GM12878 (cell line): Measurements from ENCODE around the gene DHCR24. TPM values are rescaled to one million over a fixed set of nuclear protein-coding genes. Genes with fewer than 3 reads are reported as not detected.

Source experiments
- ATAC-seq: fragments of 200-7000 bp; cut with Tn5 transposase; 3 replicates; pipeline ENCODE4 v1.9.1; 2020; ENCODE audit warnings: mild to moderate bottlenecking, moderate library complexity
- BruUV-seq: library from RNA; stranded (reverse); fragments of 400-500 nt; replicated peaks from 2 replicates; lab custom pipeline; 2021; lab: Mats Ljungman, UMichigan
- CTCF ChIA-PET: fragments of 300-600 bp; sonication (Branson Sonifier 250); formaldehyde crosslinking; extraction: SDS; loops from one replicate; lab custom pipeline; 2021; ENCODE audit warnings: inconsistent platforms; lab: Yijun Ruan, JAX
- POLR2A ChIA-PET: fragments of 350-600 bp; formaldehyde crosslinking; extraction: SDS; loops from one replicate; lab custom pipeline; 2021; ENCODE audit warnings: inconsistent platforms; lab: Charles Lee
- RAD21 ChIA-PET: fragments of 300-600 bp; sonication (Branson Sonifier 250); formaldehyde crosslinking; loops from one replicate; lab custom pipeline; 2023; ENCODE audit warnings: antibody characterized with exemption; ENCODE audit not compliant: unreplicated experiment; lab: Charles Lee
- SMC1A ChIA-PET: fragments of 300-600 bp; sonication (Branson Sonifier 250); formaldehyde crosslinking; loops from one replicate; lab custom pipeline; 2023; ENCODE audit not compliant: unreplicated experiment, uncharacterized antibody; lab: Charles Lee
- DNase-seq: peaks from one replicate; pipeline ENCODE4 v3.0.0-alpha.2; 2011; ENCODE audit warnings: low read depth, low spot score
- FAIRE-seq: peaks from 3 replicates; lab custom pipeline; 2011; peaks lifted over from hg19 to GRCh38; lab: Jason Lieb, UNC
- H2AFZ ChIP-seq: 2 replicates; pipeline ENCODE4 v1.6.0; 2011; ENCODE audit warnings: low read depth, low read length, control low read depth; ENCODE audit not compliant: control insufficient read depth
- H3K27ac ChIP-seq: 2 replicates; pipeline ENCODE4 v1.5.1; 2011; ENCODE audit warnings: control low read depth; ENCODE audit not compliant: control insufficient read depth, insufficient read depth
- H3K27me3 ChIP-seq, 2 experiments: replicated peaks in 1 of 2; 2 replicates each; pipeline versions ENCODE4 v1.6.0 to v1.6.1; 2011; ENCODE audit warnings: low read length in 1 of 2; ENCODE audit not compliant: control insufficient read depth in 2 of 2, insufficient read depth in 2 of 2
- H3K36me3 ChIP-seq, 2 experiments: 2 replicates each; pipeline ENCODE4 v1.5.1; 2011; ENCODE audit warnings: low read length in 1 of 2; ENCODE audit not compliant: control insufficient read depth in 2 of 2, insufficient read depth in 2 of 2
- H3K4me1 ChIP-seq: 2 replicates; pipeline ENCODE4 v1.6.1; 2011; ENCODE audit warnings: mild to moderate bottlenecking, low read length, moderate library complexity, mixed read lengths; ENCODE audit not compliant: control insufficient read depth, insufficient read depth
- H3K4me2 ChIP-seq: 2 replicates; pipeline ENCODE4 v1.6.0; 2011; ENCODE audit warnings: control low read depth; ENCODE audit not compliant: control insufficient read depth, insufficient read depth
- H3K4me3 ChIP-seq: fragments of 200-600 bp; sonication (generic); 2 replicates; pipeline ENCODE4 v1.5.1; 2016
- H3K79me2 ChIP-seq: 2 replicates; pipeline ENCODE4 v1.6.0; 2011; ENCODE audit warnings: low read length; ENCODE audit not compliant: control insufficient read depth, insufficient read depth
- H3K9ac ChIP-seq: 2 replicates; pipeline ENCODE4 v1.8.0; 2011; ENCODE audit warnings: low read length, control low read depth, mixed read lengths; ENCODE audit not compliant: control insufficient read depth, insufficient read depth
- H3K9me3 ChIP-seq: replicated peaks from 3 replicates; pipeline ENCODE4 v1.5.1; 2011; ENCODE audit warnings: mild to moderate bottlenecking, low read length; ENCODE audit not compliant: control insufficient read depth, insufficient read depth
- H4K20me1 ChIP-seq: 2 replicates; pipeline ENCODE4 v1.6.0; 2011; ENCODE audit not compliant: control insufficient read depth, insufficient read depth
- E4F1 ChIP-seq: fragments of 450-650 bp; IDR thresholded peaks from 2 replicates; pipeline ENCODE4 v1.6.1; 2018; ENCODE audit warnings: borderline replicate concordance, mild to moderate bottlenecking; ENCODE audit not compliant: partially characterized antibody
- MTA2 ChIP-seq: fragments of 450-650 bp; IDR thresholded peaks from 2 replicates; pipeline ENCODE4 v1.6.1; 2016; ENCODE audit warnings: low read depth, mild to moderate bottlenecking, moderate library complexity
- PML ChIP-seq: IDR thresholded peaks from 2 replicates; pipeline ENCODE4 v1.6.1; 2012; ENCODE audit warnings: low read length, inconsistent platforms
- TAF1 ChIP-seq: IDR thresholded peaks from 2 replicates; pipeline ENCODE4 v1.6.1; 2011; ENCODE audit warnings: mild to moderate bottlenecking, low read depth, low read length, borderline replicate concordance
- ZBTB11 ChIP-seq: fragments of 450-650 bp; formaldehyde crosslinking; IDR thresholded peaks from 2 replicates; pipeline ENCODE4 v1.5.0; 2022; ENCODE audit warnings: mild to moderate bottlenecking, missing genetic modification characterization
- WGBS: methylation state at CpG from one replicate; pipeline ENCODE4 v1.1.6; 2016; ENCODE audit warnings: low lambda C conversion rate; ENCODE audit not compliant: insufficient replicate concordance, insufficient coverage; ENCODE audit errors: missing lambda C conversion rate; 5-methylcytosine and 5-hydroxymethylcytosine counted together
- in situ Hi-C: fragments of 300-500 bp; cut with MboI; formaldehyde crosslinking; loops from 9 replicates; pipeline ENCODE4 v1.14.3; 2018; ENCODE audit warnings: mixed read lengths
- intact Hi-C: fragments of 100-400 bp; cut with micrococcal nuclease; formaldehyde crosslinking; loops from one replicate; pipeline ENCODE4 v1.14.2; 2022; ENCODE audit not compliant: unreplicated experiment
- polyA plus RNA-seq, 11 experiments: library from polyadenylated mRNA; depleted of rRNA in 4 of 11; unstranded in 6 of 11; stranded (reverse) in 5 of 11; fragments of >200 nt; fragmentation: Nextera tagmentation in 4 of 11; fragmentation: Illumina TruSeq in 1 of 11; extraction: Ambion mirVana in 4 of 11; extraction: Trizol in 1 of 11; gene quantifications; 1 replicate in 1 of 11; 2 replicates in 10 of 11; pipeline versions ENCODE4 v1.2.1 to v1.2.3, GENCODE V29; 2011 to 2016; ENCODE audit warnings: inconsistent platforms in 2 of 11, missing spikeins in 2 of 11, low read depth in 1 of 11
- total RNA-seq, 4 experiments: library from RNA; depleted of rRNA in 3 of 4; stranded (reverse); fragments of >200 nt in 3 of 4; fragmentation: Illumina TruSeq in 1 of 4; extraction: Trizol in 1 of 4; gene quantifications; 2 replicates each; pipeline versions ENCODE4 v1.2.1 to v1.2.3, GENCODE V29; 2013 to 2021

The DHCR24 gene
- total and polyA plus RNA-seq, 10 of the 15 experiments (the other 5 are each of a cell fraction or from before 2014, with no cell fraction given): 23.3 to 169 (median 120) TPM

- WGBS: 97% methylated on average over 3 of the region's 3 CpGs
- H3K27ac ChIP-seq: no peak overlapping the region
- in situ Hi-C loops (no loop called here), intact Hi-C loops (no loop called here)
- FAIRE-seq (no peak), ATAC-seq (no peak), DNase-seq (no peak)
- H3K4me3 ChIP-seq: no peak overlapping the region
- RAD21 ChIA-PET: no interaction called here
- BruUV-seq: no TSS peak
- SMC1A ChIA-PET: no interaction called here
- peaks cover 20 to 38% of the 10 kb centered on the region in 2 experiments for H3K36me3 ChIP-seq
- CTCF ChIA-PET: no interaction called here
- no peak overlapping the region for H2AFZ ChIP-seq
- POLR2A ChIA-PET: no interaction called here
- TF ChIP-seq ZBTB11 (CRISPR knock-in tag) (no peak), PML (no peak), TAF1 (no peak), E4F1 (no peak), MTA2 (no peak)
- H3K4me2 ChIP-seq: no peak overlapping the region
- no peaks in the 10 kb centered on the region; the same call in none of the 2 replicates for H4K20me1 ChIP-seq
- no peaks in the 10 kb centered on the region for H3K9me3 ChIP-seq
- H3K27me3 ChIP-seq: no peaks in the 10 kb centered on the region
- peaks cover 9% of the 10 kb centered on the region for H3K4me1 ChIP-seq
- H3K79me2 ChIP-seq: no peaks in the 10 kb centered on the region
- no peak overlapping the region for H3K9ac ChIP-seq
Measured at GRCh38 chr1:54863267-54863665, 23.7 kb downstream of the DHCR24 start.
